ENCODE data around the gene VWA5B1. TPM values are rescaled to one million over a fixed set of nuclear protein-coding genes. Genes with fewer than 3 reads are reported as not detected.
"Not testable (repeated sequence)": the region's sequence is repeated elsewhere in the genome, so short reads cannot be mapped to it uniquely, and the experiment has no call there.

The VWA5B1 gene
- total RNA-seq: not detected in 2 replicates

- intact Hi-C loops (cut with micrococcal nuclease): no loop called here
Measured at GRCh38 chr1:20290624-20291597, at the start of gene VWA5B1. Gene VWA5B1 (plus strand): TSS chr1:20290875. CDS start chr1:20310602, 19,727 bp downstream.

GRCh38 chr1:20242890-20243479 is 47.7 kb upstream of the VWA5B1 start:
- intact Hi-C loops (cut with micrococcal nuclease): no loop called here

- intact Hi-C loops (cut with micrococcal nuclease): no loop called here
Measured at GRCh38 chr1:20248971-20249612, 41.6 kb upstream of the VWA5B1 start.

GRCh38 chr1:20250340-20250989 is 40.2 kb upstream of the VWA5B1 start:
- intact Hi-C loops (cut with micrococcal nuclease): no loop called here

GRCh38 chr1:20252587-20252986 is 38.1 kb upstream of the VWA5B1 start:
- intact Hi-C loops (cut with micrococcal nuclease): no loop called here

- intact Hi-C loops (cut with micrococcal nuclease): no loop called here
Measured at GRCh38 chr1:20255666-20256065, 35.0 kb upstream of the VWA5B1 start.

- intact Hi-C loops (cut with micrococcal nuclease): no loop called here
Measured at GRCh38 chr1:20259646-20260045, 31.0 kb upstream of the VWA5B1 start.

GRCh38 chr1:20261095-20261494 is 29.6 kb upstream of the VWA5B1 start:
- intact Hi-C loops (cut with micrococcal nuclease): no loop called here

- intact Hi-C loops (cut with micrococcal nuclease): no loop called here
Measured at GRCh38 chr1:20262810-20263534, 27.7 kb upstream of the VWA5B1 start.

- intact Hi-C loops (cut with micrococcal nuclease): no loop called here
Measured at GRCh38 chr1:20265250-20265649, 25.4 kb upstream of the VWA5B1 start.

- intact Hi-C loops (cut with micrococcal nuclease): no loop called here
Measured at GRCh38 chr1:20266141-20266540, 24.5 kb upstream of the VWA5B1 start.

- intact Hi-C loops (cut with micrococcal nuclease): no loop called here
Measured at GRCh38 chr1:20266642-20267041, 24.0 kb upstream of the VWA5B1 start.

GRCh38 chr1:20271498-20272400 is 18.9 kb upstream of the VWA5B1 start:
- intact Hi-C loops (cut with micrococcal nuclease): no loop called here

GRCh38 chr1:20273716-20274115 is 17.0 kb upstream of the VWA5B1 start:
- intact Hi-C loops (cut with micrococcal nuclease): not testable (repeated sequence)

GRCh38 chr1:20275319-20275925 is 15.3 kb upstream of the VWA5B1 start:
- intact Hi-C loops (cut with micrococcal nuclease): no loop called here

GRCh38 chr1:20276485-20277159 is 14.1 kb upstream of the VWA5B1 start:
- intact Hi-C loops (cut with micrococcal nuclease): no loop called here

- intact Hi-C loops (cut with micrococcal nuclease): no loop called here
Measured at GRCh38 chr1:20278692-20279130, 12.0 kb upstream of the VWA5B1 start.

GRCh38 chr1:20279509-20279908 is 11.2 kb upstream of the VWA5B1 start:
- intact Hi-C loops (cut with micrococcal nuclease): no loop called here

GRCh38 chr1:20280341-20280740 is 10.3 kb upstream of the VWA5B1 start:
- intact Hi-C loops (cut with micrococcal nuclease): no loop called here

All from T-helper 2 cell treated with Interferon-gamma antibody and Interleukin-4, amounts not matched to agents 100 ng/mL and 5 ng/mL, for 36 hours (primary cell).